Progenitor cell of endocrine pancreas (in vitro differentiated cells): ENCODE data around the gene STAP1. TPM values are rescaled to one million over a fixed set of nuclear protein-coding genes. Genes with fewer than 3 reads are reported as not detected.
A peak's percentile ranks its signal among the peaks of the same experiment; 100 is the strongest.

ENCODE experiments used
- DNase-seq: peaks from one replicate; pipeline ENCODE4 v3.0.0; 2021; ENCODE audit warnings: low spot score; ENCODE audit not compliant: unreplicated experiment
- H3K27ac Mint-ChIP-seq: 2 replicates; pipeline ENCODE4 v1.8.0; 2021; ENCODE audit warnings: mild to moderate bottlenecking, moderate library complexity, mixed read lengths
- H3K27me3 Mint-ChIP-seq: 2 replicates; pipeline ENCODE4 v1.8.0; 2021; ENCODE audit warnings: mixed read lengths
- H3K36me3 Mint-ChIP-seq: 2 replicates; pipeline ENCODE4 v1.8.0; 2022; ENCODE audit warnings: mixed read lengths; ENCODE audit not compliant: insufficient read depth
- H3K4me1 Mint-ChIP-seq: 2 replicates; pipeline ENCODE4 v1.8.0; 2021; ENCODE audit warnings: low read depth, mixed read lengths
- H3K4me3 Mint-ChIP-seq: 2 replicates; pipeline ENCODE4 v1.8.0; 2021; ENCODE audit warnings: low read depth, mild to moderate bottlenecking, moderate library complexity, mixed read lengths
- H3K9me3 Mint-ChIP-seq: 2 replicates; pipeline ENCODE4 v1.8.0; 2021; ENCODE audit warnings: low read depth, mixed read lengths
- CTCF ChIP-seq: fragments of 200-600 bp; sonication (generic); IDR thresholded peaks from one replicate; pipeline ENCODE4 v1.5.0; 2021; ENCODE audit warnings: antibody characterized with exemption, mild to moderate bottlenecking; ENCODE audit not compliant: unreplicated experiment
- long read RNA-seq: library from polyadenylated mRNA; unstranded; transcript quantifications from one replicate; pipeline ENCODE4 v2.0.0, GENCODE V29; 2020
- total RNA-seq: library from RNA; stranded (reverse); gene quantifications from 2 replicates; pipeline ENCODE4 v1.2.1, GENCODE V29; 2021

STAP1 gene
- not detected in 2 replicates for total RNA-seq
- long read RNA-seq: 0 reads

- no peak for TF ChIP-seq CTCF
- no peak for DNase-seq
- Mint-ChIP-seq H3K36me3 (no peaks in the 10 kb centered on the region), H3K4me3 (no peak within 1 kb of the TSS), H3K27me3 (no peaks in the 10 kb centered on the region), H3K27ac (no peak within 1 kb of the TSS), H3K9me3 (no peaks in the 10 kb centered on the region), H3K4me1 (no peaks in the 10 kb centered on the region)
Measured at GRCh38 chr4:67558493-67558892, at the start of gene STAP1. Gene STAP1 (plus strand): TSS chr4:67558727. CDS start chr4:67558810, 83 bp downstream.

DNA sequence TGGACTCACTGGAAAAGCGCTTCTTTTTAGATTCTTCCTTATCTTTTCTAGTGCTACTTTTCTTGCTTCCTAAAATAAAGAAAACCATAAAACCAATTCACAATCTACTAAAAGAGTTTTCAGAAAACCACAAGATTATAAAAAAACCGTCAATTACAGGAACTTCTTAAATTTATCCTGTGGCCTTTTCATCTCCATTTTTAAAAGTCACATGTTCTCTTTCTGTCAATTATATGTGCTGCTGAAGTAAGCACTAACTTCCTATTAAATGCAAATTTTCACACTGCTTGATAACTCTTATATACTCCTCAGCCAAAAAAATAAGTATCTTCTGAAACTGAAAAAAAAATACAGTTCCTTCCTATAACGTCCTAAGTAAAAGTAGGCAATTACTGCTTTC lies 46.0 kb upstream of the STAP1 start:
- no peak for TF ChIP-seq CTCF
- DNase-seq: no peak
- Mint-ChIP-seq H3K4me3 (no peak overlapping the region), H3K9me3 (no peaks in the 10 kb centered on the region), H3K27ac (no peak overlapping the region), H3K27me3 (no peaks in the 10 kb centered on the region), H3K4me1 (peaks cover 13% of the 10 kb centered on the region), H3K36me3 (peaks cover 28% of the 10 kb centered on the region)

DNA sequence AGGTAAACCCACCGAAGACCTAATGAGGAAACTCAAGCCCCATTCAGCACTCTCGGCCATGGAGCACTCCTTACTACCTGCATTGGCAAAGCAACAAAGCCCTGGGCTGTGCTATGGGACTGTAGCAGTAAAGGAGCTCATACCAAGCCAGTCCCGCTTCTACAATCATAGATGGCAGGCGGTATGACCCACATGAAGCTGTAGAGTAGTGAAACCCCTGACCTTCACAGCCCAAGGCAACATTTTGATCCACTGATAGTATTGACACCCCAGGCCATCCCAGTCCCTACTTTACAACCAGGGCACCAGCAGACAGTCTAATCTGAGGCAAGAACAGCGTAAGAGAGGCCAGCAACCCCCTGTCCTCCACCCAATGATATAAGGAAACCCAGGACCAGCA lies 38.4 kb upstream of the STAP1 start:
- TF ChIP-seq CTCF: no peak
- H3K4me1 Mint-ChIP-seq: no peaks in the 10 kb centered on the region
- peak overlapping the region; percentile 29 for H3K27ac Mint-ChIP-seq
- H3K4me3 Mint-ChIP-seq: no peak overlapping the region
- DNase-seq: no peak
- H3K27me3 Mint-ChIP-seq: no peaks in the 10 kb centered on the region
- peaks cover 2% of the 10 kb centered on the region for H3K9me3 Mint-ChIP-seq
- H3K36me3 Mint-ChIP-seq: peaks cover 10% of the 10 kb centered on the region

DNA sequence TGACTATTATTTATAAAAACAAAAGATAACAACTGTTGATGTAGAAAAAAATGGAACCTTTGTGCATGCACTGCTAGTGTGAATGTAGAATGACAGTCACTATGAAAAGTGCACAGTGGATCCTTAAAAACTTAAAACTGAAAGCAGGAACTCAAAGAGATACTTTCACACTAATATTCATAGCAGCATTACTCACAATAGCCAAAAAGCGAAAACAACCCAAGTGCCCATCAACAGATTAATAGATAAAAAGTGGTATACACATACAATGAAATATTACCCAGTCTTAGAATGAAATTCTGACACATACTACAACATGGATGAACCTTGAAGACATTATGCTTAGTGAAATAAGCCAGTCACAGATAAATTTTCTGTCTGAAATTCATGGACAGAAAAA lies 37.0 kb upstream of the STAP1 start:
- no peak for DNase-seq
- no peaks in the 10 kb centered on the region for H3K27me3 Mint-ChIP-seq
- peaks cover 6% of the 10 kb centered on the region for H3K9me3 Mint-ChIP-seq
- no peak overlapping the region for H3K4me3 Mint-ChIP-seq
- peaks cover 18% of the 10 kb centered on the region for H3K36me3 Mint-ChIP-seq
- no peak overlapping the region for H3K27ac Mint-ChIP-seq
- no peak for TF ChIP-seq CTCF
- H3K4me1 Mint-ChIP-seq: no peaks in the 10 kb centered on the region

- Mint-ChIP-seq H3K27ac (peak overlapping the region; percentile 22), H3K36me3 (peaks cover 19% of the 10 kb centered on the region), H3K9me3 (peaks cover 6% of the 10 kb centered on the region), H3K4me3 (no peak overlapping the region), H3K4me1 (no peaks in the 10 kb centered on the region), H3K27me3 (no peaks in the 10 kb centered on the region)
- no peak for TF ChIP-seq CTCF
- no peak for DNase-seq
Measured at GRCh38 chr4:67522230-67522629, 36.3 kb upstream of the STAP1 start.
